ENCODE measurements around the gene CLCNKA.

- no peak for TF ChIP-seq ZFX (IDR thresholded peaks at IDR 0.05)
- TF ChIP-seq, protein P1, sequence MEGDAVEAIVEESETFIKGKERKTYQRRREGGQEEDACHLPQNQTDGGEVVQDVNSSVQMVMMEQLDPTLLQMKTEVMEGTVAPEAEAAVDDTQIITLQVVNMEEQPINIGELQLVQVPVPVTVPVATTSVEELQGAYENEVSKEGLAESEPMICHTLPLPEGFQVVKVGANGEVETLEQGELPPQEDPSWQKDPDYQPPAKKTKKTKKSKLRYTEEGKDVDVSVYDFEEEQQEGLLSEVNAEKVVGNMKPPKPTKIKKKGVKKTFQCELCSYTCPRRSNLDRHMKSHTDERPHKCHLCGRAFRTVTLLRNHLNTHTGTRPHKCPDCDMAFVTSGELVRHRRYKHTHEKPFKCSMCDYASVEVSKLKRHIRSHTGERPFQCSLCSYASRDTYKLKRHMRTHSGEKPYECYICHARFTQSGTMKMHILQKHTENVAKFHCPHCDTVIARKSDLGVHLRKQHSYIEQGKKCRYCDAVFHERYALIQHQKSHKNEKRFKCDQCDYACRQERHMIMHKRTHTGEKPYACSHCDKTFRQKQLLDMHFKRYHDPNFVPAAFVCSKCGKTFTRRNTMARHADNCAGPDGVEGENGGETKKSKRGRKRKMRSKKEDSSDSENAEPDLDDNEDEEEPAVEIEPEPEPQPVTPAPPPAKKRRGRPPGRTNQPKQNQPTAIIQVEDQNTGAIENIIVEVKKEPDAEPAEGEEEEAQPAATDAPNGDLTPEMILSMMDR (conservative IDR thresholded peaks at IDR 0.05), result no peak
Measured at GRCh38 chr1:16020325-16020724, 1.5 kb upstream of the CLCNKA start.

All from C4-2B (cell line).